Hippocampal formation (tissue), 2 donors: Measurements from ENCODE around the gene FBXO11.
"Not testable (repeated sequence)": the region's sequence is repeated elsewhere in the genome, so short reads cannot be mapped to it uniquely, and the experiment has no call there.

Source experiments
- DNase-seq, 2 donors: peaks; one replicate each; lab custom pipeline; 2025; lab: John Stamatoyannopoulos, UW

The FBXO11 gene

DNA sequence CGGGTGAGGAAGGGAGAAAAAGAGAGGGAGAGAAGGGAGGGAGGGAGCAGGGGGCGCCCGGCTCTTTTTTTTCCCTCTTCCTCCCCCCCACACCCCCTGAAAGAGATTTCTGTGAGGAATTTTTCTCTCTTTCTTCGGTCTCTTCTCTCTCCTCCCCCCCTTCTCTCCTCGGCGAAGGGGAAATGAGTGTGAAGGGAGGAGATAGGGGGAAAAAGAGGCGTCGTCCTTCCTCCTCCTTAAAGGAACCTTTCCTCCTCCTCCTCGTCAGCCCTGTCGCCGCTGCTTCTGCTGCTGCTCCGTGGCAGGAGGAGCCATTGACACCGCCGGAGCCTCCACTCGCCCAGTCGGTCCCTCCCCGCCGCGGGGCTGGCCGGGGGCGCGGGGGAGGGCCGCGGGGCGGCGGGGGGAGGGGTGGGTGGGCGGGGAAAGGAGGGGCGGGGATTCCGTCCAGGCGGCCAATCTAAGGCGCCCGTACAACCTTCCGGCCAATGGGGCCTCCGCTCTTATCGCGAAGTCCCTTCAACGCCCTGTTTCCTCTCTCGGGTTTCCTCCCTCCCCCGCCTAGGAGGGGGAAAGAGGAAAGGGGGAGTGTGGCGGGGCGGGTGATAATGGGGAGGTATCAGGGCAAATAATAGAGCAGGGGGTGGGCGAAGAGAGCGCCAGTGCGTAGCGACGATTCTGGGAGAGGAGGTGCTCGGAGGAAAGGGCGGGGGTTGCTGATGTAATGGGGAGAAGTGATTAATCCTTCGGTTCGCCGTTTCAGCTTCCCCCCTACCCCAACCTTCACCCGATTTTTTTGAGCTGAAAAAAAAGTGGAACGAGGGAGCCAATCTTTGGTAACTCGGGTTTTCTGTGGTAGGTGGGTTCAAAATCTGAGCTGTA is at the start of gene FBXO11:
Gene FBXO11 (minus strand): TSS at position 342 of the 882 bp plus-strand sequence. CDS start 778 bp downstream, outside the sequence.
- peak; percentile 96 to 98 for DNase-seq

DNA sequence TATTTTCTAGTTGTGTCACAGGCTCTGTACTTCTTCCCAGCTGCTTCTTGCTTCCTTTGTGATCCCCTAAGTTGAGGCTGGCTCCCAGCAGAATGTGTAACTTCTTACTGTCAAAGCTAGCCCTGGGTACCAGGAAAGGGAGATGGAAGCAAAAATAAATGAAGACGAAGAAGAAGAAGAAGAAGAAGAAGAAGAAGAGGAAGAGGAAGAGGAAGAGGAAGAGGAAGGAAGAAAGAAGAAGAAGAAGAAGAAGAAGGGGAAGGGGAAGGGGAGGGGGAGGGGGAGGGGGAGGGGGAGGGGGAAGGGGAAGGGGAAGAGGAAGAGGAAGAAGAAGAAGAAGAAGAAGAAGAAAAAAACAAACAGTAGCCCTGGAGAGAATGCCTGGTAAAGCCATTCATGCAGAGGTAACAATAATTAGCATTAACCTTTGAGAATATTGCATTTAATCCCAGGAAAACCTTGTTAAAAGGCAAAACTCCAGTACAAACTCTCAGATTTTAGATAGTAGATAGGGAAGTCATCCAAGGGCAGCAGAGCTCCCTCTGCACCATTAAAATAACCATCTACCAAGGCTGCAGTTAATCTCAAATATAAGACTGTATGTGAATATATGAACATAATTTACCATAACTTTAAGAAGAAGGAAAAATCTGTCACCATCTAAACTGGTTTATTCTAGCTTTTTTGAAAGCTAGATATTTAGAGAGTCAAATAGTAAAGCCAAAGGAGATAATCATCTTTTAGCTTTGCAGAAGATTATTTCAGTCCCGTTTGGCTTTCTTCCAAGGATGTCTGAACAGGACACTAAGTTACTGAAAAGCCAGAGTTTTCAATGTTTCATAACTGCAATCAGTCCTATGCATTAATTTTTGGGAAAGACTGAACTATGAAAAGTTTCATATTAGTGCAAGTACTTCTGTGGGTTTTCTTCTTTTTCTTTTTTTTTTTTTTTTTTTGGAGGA is 44.3 kb upstream of the FBXO11 start:
- DNase-seq = no peak

DNA sequence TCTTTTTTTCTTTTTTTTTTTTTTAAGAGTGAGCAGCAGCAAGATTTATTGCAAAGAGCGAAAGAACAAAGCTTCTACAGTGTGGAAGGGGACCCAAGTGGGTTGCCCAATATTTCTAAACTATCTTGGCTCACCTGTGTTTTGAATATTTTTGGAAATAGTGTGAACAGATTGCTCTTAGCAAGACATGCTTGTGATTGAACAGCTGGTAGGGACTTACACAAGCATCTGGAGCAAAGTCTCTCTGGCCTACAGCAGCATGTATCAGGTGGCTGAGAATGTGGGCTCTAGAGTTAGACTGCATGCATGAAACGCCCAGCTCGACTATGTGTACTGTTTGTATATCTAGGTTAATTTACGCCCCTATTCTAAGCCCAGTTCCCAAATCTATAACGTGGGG is 40.3 kb upstream of the FBXO11 start:
- DNase-seq = no peak

DNA sequence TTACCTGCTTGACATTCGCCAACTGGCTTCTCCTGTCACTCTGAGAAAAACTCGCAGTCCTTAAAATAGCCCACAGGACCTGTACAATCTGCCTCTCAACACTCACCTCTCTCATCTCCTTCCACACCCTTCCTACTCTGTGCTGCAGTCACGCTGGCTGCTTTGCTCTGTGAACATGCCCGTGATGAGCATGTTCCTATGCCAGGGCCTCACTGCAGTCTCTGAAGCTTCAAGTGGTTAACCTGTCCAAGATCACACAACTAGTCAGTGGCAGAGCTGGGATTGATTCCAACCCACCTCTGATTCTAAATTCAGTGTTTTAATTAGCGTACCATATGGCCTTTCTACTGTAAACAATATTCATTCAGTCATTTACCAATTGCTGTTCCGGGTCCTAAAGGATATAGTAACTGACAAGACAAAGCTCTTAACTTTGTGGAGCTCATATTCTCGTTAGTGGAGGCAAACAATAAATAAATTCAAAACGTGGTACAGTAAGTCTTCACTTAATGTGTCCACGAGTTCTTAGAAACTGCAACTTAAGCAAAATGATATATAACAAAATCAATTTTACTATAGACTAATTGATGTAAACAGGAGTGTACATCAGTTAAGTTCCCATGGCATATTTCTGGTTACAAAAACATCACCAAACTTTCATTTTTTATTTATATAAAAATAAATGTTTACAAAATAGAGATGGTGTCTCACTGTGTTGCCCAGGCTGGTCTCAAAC is 38.9 kb upstream of the FBXO11 start:
- DNase-seq = no peak

DNA sequence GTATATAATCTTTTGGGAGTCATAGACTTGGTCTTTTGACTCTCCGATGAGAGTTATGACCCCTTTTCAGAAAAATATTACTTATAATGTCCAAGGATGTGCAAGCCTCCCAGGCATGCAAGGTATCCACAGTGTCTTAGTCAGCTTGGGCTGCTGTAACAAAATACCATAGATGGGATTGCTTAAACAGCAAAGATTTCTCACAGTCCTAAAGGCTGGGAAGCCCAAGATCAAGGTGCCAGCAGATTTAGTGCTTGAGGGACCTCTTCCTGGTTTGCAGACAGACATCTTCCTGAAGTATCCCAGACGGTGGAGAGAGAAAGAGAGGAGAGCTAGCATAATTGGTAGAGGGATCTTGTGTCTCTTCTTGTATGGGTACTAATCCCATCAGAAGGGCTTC is 35.6 kb upstream of the FBXO11 start:
- DNase-seq = no peak

DNA sequence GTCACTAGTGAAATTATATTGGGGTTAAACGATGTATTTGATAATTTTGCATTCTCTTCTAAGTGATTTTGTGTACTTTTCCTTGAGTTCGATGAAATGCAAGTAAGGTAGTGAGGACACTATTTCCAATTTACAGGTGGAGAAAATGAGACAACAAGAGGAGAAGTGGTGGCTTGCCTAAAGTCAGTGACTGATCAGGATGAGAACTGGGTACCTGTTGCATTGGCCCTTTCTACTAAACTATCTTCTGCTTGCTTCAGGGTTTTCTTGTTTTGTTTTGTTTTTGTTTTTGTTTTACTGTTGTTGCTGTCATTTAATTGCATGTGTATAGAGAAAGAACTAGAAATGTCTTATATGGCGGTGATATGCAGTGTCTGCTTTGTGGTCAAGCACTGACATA is 31.4 kb upstream of the FBXO11 start:
- no peak for DNase-seq

DNA sequence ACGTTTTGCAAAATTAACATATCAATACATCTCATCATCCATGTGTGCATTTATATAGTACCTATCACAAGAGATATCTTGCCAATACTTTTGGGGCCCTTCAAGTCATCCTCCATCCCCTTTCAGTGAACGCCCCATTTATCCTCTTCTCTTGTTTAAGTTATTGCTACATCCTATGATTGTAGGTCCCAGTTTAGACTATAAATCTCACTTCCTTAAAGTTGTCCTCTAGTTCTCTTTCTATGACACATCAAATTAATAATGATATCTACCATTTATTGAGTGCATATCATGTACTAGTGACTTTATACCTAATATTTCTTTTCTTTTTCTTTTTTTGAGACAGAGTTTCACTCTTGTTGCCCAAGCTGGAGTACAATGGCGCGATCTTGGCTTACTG is 28.8 kb upstream of the FBXO11 start:
- no peak for DNase-seq

DNA sequence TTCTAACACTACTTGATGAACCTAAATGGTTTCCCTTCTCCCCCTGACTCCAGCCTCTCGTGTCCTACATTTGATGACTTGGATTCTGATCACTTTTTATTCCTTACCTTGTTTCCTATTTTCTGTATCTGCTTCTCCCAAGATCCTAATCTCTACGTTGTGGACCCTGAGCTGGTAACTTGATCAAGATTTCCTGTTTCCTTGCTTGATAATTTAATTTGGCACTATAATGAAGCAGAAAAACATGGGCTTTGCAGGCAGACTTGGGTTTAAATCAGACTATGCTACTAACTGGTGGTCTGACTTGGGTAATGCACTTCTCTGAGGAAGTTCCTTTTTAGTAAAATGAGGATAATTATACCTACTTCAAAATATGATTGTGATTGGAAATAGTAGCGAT is 11.7 kb upstream of the FBXO11 start:
- no peak for DNase-seq

DNA sequence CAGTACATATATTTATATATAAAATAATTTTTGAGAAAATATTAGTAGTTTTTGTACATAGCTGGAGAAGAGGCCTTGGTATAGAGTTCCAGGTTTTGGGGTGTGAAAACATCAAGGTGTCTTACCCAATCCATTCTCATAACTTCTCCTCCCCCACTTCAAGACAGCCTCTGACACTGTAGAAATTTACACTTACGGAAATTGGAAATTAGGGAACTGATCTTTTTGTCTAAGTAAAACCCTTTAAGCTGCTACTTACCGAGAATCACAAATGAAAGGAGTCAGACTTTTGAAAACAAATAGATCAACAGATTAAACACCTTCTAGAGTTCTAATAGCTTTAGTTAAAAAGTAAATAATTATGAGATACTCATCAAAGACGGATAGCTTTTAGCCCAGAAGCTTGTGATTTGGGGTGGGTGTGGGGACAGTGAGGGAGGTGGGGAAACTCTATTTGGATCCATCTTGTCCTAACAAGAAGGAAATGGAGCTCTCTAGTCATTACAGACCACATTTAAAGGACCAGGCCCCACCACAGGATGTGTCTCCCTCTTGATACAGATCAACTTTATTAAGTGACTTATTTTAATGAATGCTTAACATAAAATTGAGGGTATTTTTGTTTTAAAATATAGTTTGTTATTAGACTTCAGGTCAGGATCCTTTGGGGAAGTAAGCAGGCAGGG is 11.1 kb upstream of the FBXO11 start:
- no peak for DNase-seq

DNA sequence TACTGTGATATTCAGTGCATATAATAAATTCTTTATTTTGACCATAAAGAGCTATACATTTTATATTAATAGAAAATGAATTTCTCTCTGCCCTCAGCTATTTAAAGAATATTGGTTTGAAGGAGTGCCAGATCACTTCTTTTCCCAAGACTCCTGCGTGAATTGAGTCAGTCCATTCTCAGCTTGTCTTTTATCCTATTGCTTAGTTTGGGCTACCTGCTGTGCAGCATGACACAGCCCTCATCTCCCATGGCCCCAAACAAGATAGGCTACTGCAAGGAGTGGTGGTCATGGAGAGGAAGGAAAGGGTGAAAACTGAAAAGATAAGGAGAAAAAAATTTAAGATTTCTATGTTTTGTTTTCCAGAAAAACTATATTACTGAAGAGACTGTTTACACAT is 10.1 kb upstream of the FBXO11 start:
- no peak for DNase-seq

DNA sequence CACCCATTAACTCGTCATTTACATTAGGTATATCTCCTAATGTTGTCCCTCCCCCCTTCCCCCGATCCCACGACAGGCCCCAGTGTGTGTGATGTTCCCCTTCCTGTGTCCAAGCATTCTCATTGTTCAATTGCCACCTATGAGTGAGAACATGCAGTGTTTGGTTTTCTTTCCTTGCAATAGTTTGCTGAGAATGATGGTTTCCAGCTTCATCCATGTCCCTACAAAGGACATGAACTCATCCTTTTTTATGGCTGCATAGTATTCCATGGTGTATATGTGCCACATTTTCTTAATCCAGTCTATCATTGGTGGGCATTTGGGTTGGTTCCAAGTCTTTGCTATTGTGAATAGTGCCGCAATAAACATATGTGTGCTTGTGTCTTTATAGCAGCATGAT is 4.4 kb upstream of the FBXO11 start:
- DNase-seq = not testable (repeated sequence)

DNA sequence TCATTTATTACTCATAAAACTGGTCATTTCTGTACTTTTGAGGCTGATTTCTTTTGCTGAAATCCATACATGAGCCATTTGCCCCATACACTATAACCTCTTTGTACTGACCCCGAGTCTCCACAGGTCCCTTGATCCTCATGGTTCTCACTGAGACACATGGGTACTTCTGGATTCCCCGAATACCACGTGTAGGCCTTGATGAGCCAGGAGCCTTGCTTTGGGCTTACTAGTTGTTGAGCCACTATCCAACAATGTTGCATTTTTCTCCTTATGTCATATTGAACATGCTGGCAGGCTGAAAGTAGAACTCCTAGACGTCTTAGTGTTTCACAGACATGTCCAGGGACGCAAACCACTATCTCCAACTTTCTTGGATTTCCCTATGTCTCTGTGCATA is 2.4 kb upstream of the FBXO11 start:
- DNase-seq = no peak

DNA sequence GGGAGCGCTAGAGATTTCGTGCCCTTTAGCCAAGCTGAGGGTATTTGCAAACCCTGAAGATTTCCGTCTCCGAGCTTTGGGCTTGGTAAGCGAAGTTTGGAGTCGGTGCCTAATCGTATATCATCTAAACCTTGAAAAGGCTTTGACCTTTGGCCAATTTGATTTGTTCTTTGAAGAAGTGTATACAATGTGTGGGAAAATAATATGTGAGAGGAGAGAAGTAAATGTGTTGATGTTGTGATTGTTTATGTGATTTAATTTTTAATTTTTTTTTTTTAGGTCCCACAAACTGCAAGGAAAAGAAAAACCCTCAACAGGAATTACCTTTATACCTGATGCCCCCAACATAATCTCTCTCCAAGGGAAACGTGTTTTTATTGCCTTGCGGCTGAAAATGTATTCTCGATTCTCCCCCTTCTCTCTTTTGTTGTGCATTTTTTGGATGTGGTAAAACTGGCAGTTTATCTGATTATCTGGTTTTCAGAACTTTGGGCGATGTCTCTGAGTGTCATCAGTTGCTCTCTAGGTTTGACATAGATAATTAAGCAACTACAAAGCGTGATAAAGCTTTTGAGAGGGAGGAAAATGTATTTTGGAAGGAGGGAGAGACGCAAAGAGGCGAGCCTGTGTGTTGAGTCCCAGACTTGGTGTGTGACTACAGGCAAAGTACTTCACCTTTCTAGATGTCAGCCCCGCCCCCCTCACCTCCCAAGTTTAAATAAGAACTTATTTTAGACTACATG is 912 bp upstream of the FBXO11 start:
- DNase-seq = no peak

DNA sequence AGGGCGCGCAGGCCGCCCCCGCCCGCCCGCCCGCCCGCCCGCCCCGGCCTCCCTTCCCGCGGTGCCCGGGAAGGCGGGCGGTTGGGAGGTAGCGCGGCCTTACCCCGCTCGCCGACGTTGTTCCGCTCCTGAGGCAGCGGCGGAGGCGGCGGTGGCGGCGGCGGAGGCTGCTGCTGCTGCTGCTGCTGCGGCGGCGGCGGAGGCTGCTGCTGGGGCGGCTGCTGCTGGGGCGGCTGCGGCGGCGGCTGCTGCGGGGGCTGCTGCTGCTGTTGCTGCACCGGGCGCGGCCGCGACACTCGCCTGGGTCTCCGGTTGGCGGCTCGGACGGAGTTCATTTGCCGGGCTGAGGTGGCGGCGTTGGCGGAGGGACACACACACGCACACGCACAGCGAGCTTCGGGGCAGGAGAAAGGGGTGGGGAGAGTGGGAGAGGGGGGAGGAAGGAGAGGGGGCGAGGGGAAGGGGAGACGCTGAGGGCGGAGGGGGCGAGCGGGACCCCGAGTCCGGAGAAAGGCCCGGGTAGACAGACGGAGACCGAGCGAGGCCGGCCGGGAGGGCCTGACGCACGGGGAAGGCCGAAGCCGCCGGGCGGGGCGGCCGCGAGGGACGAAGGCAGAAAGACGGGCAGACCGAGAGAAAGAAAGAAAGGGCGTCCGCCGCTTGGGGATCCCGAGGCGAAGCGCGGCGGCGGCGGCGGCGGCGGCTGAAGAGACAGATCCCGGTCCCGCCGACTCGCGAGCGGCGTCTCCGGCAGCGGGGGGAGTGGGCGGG is 727 bp downstream of the FBXO11 start:
- peak; percentile 61 to 80 for DNase-seq

DNA sequence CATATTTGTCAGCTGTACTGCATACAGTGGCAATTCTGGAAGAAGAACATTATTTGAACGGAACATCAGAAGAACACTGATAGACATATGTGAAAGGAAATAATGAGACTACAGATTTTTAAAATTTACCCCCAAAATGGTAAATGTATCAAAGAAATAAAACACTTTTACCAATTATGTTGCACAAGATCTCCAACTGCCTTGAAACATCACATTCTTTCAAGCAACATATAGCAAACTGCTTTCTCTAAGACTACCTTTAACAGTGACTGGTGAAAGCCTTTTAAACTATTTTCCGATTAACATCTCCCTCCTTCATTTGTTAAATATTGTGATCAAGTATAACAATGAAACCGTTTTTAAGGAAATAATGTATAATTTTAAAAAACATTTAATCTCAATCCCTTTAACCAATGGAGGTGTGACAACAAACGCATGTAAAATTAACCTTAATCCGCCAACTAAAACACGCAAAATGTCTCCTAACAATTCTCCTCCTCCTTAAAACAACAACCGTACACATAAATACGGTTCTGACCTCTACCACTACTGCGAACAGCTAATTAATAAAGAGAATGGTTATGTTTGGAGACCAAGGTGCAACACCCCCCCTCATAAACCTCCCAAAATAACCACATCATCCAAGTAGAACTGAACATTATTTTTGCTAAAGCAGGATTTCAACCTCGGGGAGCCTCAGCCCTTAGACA is 2.4 kb downstream of the FBXO11 start:
- no peak for DNase-seq

DNA sequence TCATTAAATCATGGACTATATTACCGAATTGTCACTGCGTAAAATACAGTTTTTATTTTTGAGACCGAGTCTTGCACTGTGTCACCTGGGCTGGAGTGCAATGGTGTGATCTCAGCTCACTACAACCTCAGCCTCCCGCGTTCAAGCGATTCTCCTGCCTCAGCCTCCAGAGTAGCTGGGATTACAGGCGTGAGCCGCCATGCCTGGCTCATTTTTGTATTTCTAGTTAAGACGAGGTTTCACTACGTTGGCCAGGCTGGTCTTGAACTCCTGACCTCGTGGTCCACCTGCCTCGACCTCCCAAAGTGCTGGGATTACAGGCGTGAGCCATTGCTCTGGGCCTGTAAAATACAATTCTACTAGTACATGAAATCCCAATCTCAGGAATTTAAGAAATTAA is 4.4 kb downstream of the FBXO11 start:
- not testable (repeated sequence) for DNase-seq

DNA sequence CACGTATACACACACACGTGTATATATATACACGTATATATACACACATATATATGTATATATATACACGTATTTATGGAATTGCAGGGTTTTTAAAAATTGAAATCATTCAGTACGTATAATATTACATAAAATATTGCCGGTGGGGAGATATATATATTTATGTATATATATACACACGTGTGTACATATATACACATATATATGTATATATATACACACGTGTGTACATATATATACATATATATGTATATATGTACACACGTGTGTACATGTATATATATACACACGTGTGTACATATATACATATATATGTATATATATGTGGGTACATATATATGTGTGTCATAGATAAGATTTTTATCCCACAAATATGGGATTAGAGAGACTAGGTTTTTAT is 5.4 kb downstream of the FBXO11 start:
- DNase-seq = no peak

DNA sequence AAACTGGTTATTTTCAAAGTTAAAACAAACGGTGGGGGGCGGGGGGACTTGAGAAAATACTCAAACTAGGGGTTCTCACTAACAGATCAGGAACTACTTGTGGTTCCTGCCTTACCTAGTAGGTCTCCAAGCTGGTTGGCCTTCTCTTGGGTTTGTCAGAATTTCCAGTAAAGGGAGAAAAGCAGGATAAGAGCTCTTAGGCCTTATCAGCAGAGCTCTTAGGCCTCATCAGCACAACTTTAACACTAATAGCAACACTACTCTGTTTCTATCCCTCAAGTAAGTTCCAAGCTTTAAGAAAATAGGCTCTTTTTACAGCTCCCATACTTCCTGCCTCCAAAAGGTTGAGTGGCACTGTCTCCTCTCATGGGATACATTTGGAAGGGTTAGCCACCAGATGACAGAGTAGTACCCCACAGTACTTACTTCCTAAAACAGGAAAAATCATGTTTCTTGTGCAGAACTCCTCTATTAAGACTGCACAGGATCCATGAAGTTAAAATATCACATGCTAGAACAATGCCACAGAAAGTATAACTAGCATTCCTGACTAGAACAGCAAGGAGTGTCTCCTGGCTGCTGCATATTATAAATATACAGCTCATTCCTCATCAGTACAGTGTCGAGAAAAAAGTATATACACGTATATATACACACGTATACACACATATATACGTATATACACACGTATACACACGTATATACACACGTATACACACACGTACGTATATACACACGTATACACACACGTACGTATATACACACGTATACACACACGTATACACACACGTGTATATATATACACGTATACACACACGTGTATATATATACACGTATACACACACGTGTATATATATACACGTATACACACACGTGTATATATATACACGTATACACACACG is 6.1 kb downstream of the FBXO11 start:
- no peak for DNase-seq
